ENCODE data around the gene STK24. TPM values are rescaled to one million over a fixed set of nuclear protein-coding genes. Genes with fewer than 3 reads are reported as not detected.

Gene STK24
- total RNA-seq, 1 donor from 2014 or later = 136 TPM

DNA sequence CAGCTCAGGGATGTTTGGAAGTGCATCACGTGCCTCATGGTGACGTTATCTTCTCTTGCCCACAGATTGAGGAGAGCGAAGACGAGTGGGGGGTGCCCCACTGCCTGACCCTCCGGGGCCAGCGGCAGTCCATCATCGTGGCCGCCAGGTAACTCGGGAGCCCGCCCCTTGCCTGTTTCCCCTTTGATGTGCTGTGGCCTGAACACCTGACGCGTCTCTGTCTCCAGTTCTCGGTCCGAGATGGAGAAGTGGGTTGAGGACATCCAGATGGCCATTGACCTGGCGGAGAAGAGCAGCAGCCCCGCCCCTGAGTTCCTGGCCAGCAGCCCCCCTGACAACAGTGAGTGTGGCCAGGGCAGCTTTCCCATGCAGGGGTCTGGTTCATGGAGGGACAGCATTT lies 137.0 kb downstream of the STK24 start:
- no peak overlapping the region for H3K4me3 Mint-ChIP-seq
- no peak overlapping the region for H3K27ac Mint-ChIP-seq
- intact Hi-C loops (cut with micrococcal nuclease) = loop anchor here (10.0 kb wide), 1 partner anchor 405 kb away; no protein-coding TSS in a partner anchor
- H3K27me3 Mint-ChIP-seq = peaks cover 2% of the 10 kb centered on the region
- H3K36me3 Mint-ChIP-seq (ENCODE audit: low read depth) = no peaks in the 10 kb centered on the region
- no peak for DNase-seq
- H3K9me3 Mint-ChIP-seq = no peaks in the 10 kb centered on the region
- H3K4me1 Mint-ChIP-seq = no peaks in the 10 kb centered on the region

DNA sequence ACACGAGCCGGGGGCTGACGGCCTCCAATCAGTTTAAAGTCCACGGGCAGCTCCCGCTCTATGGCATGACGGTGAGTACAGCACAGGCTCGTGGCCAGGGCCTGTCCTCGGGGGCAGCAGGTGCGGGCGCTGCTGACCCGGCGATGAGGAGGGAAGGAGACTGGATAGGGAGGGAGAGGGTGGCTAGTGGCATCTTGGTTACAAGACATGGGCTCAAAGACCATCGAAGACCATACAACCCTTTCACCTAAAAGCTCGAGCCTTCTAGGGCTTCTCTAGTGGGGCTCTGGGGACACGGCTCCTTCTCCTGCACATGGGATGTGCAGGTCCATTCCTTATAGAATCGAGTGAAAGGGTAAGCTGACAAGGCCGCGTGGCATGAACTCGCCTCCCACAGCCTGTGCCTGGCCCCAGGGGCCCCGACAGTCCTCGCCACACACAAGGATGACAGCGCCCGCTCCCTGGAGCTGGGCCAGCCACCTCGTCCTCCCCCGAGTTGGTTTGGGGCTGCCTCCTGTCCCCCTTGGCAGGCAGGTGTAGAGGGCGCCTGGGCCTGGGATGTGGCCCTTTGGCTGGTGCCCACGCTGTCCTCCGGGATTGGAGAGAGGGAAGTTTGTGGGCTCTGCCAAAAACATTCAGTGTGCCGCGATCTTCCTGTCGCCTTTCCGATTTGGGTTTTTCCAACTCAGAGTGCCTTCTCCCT lies 137.6 kb downstream of the STK24 start:
- Mint-ChIP-seq H3K9me3 (no peaks in the 10 kb centered on the region), H3K4me1 (no peaks in the 10 kb centered on the region), H3K4me3 (no peak overlapping the region), H3K27me3 (peaks cover 2% of the 10 kb centered on the region), H3K27ac (no peak overlapping the region), H3K36me3 (ENCODE audit: low read depth) (no peaks in the 10 kb centered on the region)
- DNase-seq = no peak
- intact Hi-C loops (cut with micrococcal nuclease) = no loop called here

GRCh38 chr13:98438246-98439125 lies 138.4 kb downstream of the STK24 start:
- no peak overlapping the region for H3K27ac Mint-ChIP-seq
- no peaks in the 10 kb centered on the region for H3K9me3 Mint-ChIP-seq
- no peak for DNase-seq
- H3K4me3 Mint-ChIP-seq = no peak overlapping the region
- H3K4me1 Mint-ChIP-seq = no peaks in the 10 kb centered on the region
- H3K36me3 Mint-ChIP-seq (ENCODE audit: low read depth) = no peaks in the 10 kb centered on the region
- intact Hi-C loops (cut with micrococcal nuclease) = no loop called here
- H3K27me3 Mint-ChIP-seq = peaks cover 2% of the 10 kb centered on the region

DNA sequence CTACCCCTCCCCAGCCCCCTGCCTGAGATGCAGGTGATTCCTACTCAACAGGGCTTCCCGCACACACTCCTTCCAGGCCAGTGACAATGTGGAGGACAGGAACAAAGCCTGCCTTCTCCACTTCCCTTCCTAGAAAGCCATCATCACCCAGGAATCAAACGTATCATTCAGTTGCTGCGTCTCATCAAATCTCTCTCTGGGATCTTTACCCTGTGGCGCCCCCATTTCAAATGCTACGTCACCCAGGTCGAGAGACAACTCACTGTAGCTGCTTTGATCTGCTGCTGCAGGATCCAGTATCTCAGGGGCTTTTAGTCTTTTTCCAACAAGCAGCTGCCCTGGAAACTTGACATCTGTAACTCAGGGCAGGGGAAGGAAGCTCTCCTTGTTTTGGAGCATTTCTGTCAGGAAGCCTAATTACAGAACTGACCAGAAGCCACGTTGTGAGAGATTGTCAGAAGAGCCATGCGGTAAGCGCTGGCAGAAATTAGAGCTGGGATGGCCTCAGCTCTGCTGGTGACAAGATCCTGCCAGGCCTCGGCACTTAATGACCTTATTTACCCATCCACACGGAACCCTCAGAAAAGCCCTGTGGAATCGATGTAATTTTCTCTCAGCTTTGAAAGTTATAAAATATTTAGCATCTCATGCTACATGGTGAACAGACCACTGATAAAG lies 140.5 kb downstream of the STK24 start:
- H3K36me3 Mint-ChIP-seq (ENCODE audit: low read depth) = no peaks in the 10 kb centered on the region
- intact Hi-C loops (cut with micrococcal nuclease) = no loop called here
- H3K4me1 Mint-ChIP-seq = no peaks in the 10 kb centered on the region
- peaks cover 2% of the 10 kb centered on the region for H3K27me3 Mint-ChIP-seq
- DNase-seq = no peak
- no peaks in the 10 kb centered on the region for H3K9me3 Mint-ChIP-seq
- H3K4me3 Mint-ChIP-seq = no peak overlapping the region
- no peak overlapping the region for H3K27ac Mint-ChIP-seq

- Mint-ChIP-seq H3K4me1 (no peaks in the 10 kb centered on the region), H3K27ac (no peak overlapping the region), H3K27me3 (peaks cover 2% of the 10 kb centered on the region), H3K4me3 (no peak overlapping the region), H3K36me3 (ENCODE audit: low read depth) (no peaks in the 10 kb centered on the region), H3K9me3 (no peaks in the 10 kb centered on the region)
- intact Hi-C loops (cut with micrococcal nuclease) = no loop called here
- DNase-seq = no peak
Observed at GRCh38 chr13:98435376-98435775, 141.5 kb downstream of the STK24 start.

DNA sequence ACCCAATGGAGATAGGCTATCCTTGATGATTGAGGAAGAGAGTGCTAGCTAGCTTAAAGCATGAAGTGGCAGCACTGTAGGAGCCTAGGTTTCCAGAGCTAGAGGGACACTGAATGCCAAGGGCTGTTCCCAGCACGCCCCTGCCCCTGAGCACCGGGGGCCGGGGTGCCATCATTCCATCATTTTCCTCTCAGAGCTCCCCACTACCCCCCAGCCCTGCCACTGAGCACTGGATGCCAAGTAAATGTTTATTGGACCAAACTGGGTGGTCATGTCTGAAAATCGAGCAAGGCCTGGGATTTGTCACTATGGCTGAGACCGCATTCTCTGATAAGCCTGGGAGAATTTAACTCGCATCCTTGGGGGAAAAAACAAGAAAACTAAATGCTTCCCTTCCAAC lies 142.8 kb downstream of the STK24 start:
- H3K27ac Mint-ChIP-seq = no peak overlapping the region
- H3K36me3 Mint-ChIP-seq (ENCODE audit: low read depth) = no peaks in the 10 kb centered on the region
- DNase-seq = no peak
- H3K27me3 Mint-ChIP-seq = peaks cover 2% of the 10 kb centered on the region
- intact Hi-C loops (cut with micrococcal nuclease) = no loop called here
- no peaks in the 10 kb centered on the region for H3K4me1 Mint-ChIP-seq
- no peaks in the 10 kb centered on the region for H3K9me3 Mint-ChIP-seq
- no peak overlapping the region for H3K4me3 Mint-ChIP-seq

- Mint-ChIP-seq H3K4me1 (no peaks in the 10 kb centered on the region), H3K27ac (no peak overlapping the region), H3K27me3 (peaks cover 2% of the 10 kb centered on the region), H3K4me3 (no peak overlapping the region), H3K36me3 (ENCODE audit: low read depth) (no peaks in the 10 kb centered on the region), H3K9me3 (no peaks in the 10 kb centered on the region)
- no peak for DNase-seq
- intact Hi-C loops (cut with micrococcal nuclease) = no loop called here
Observed at GRCh38 chr13:98433654-98434053, 143.3 kb downstream of the STK24 start.

- DNase-seq = no peak
- peaks cover 4% of the 10 kb centered on the region for H3K27me3 Mint-ChIP-seq
- intact Hi-C loops (cut with micrococcal nuclease) = no loop called here
- no peaks in the 10 kb centered on the region for H3K9me3 Mint-ChIP-seq
- no peak overlapping the region for H3K4me3 Mint-ChIP-seq
- H3K27ac Mint-ChIP-seq = no peak overlapping the region
- no peaks in the 10 kb centered on the region for H3K4me1 Mint-ChIP-seq
- H3K36me3 Mint-ChIP-seq (ENCODE audit: low read depth) = no peaks in the 10 kb centered on the region
Observed at GRCh38 chr13:98432638-98433037, 144.3 kb downstream of the STK24 start.

DNA sequence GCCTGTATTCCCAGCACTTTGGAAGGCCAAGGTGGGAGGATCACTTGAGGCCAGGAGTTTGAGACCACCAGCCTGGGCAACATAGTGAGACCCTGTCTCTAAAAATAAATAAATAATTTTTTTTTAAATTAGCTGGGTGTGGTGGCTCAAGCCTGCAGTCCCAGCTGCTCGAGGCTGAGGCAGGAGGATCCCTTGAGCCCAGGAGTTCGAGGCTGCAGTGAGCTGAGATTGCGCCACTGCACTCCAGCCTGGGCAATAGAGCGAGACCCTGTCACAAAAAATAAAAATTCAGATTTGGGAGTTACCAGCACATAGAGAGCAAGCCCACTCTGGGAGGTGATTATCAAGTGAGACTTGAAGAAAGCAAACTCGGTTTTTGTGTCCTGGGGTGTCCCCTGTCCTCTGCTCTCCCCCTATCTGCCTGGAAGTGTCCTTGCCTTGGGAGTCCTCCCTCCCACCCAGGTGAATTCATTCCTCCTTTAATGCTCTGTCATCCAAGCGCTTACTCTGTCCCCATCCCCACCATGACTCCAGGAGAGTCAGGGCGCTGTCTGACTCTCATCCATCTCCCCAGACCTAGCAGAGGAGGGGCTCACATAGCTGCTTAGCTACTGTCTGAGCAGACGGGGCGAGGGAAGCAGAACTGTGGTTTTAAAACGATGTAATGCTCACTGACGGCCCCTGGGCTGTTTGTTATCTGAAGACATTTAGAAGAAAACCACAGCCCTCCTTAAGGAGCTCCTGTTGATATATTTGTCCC lies 146.8 kb downstream of the STK24 start:
- H3K4me1 Mint-ChIP-seq = no peaks in the 10 kb centered on the region
- intact Hi-C loops (cut with micrococcal nuclease) = no loop called here

GRCh38 chr13:98429531-98429930 lies 147.4 kb downstream of the STK24 start:
- Mint-ChIP-seq H3K4me3 (no peak overlapping the region), H3K4me1 (no peaks in the 10 kb centered on the region), H3K27ac (no peak overlapping the region), H3K27me3 (peaks cover 2% of the 10 kb centered on the region), H3K9me3 (no peaks in the 10 kb centered on the region), H3K36me3 (ENCODE audit: low read depth) (no peaks in the 10 kb centered on the region)
- intact Hi-C loops (cut with micrococcal nuclease) = no loop called here
- DNase-seq = no peak

More for the DNA sequence above, 146.8 kb downstream of the STK24 start:
- Mint-ChIP-seq H3K4me3 (no peak overlapping the region), H3K27ac (no peak overlapping the region), H3K36me3 (ENCODE audit: low read depth) (no peaks in the 10 kb centered on the region), H3K9me3 (no peaks in the 10 kb centered on the region), H3K27me3 (peaks cover 2% of the 10 kb centered on the region)
- DNase-seq = no peak

DNA sequence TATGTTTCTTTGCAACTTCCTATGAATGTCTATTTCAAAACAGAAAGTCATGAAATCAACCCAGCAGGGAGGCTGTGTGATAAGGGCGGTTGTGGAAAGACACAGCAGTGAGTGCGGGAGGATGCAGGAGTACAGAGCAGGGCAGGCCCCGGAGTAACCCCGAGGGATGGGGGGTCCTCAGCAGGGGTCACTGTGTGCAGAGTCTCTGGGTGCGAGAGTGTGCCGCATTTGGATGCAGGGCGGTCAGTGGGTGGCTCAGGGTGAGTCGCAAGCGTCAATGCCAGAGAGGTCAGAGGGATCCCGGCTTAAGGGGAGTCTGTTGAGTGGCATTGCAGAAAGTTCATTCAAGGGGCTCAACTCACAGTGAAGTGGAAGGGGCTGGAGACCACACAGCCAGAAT lies 147.8 kb downstream of the STK24 start:
- intact Hi-C loops (cut with micrococcal nuclease) = no loop called here
- Mint-ChIP-seq H3K4me3 (no peak overlapping the region), H3K9me3 (no peaks in the 10 kb centered on the region), H3K27ac (no peak overlapping the region), H3K4me1 (no peaks in the 10 kb centered on the region), H3K27me3 (peaks cover 2% of the 10 kb centered on the region), H3K36me3 (ENCODE audit: low read depth) (no peaks in the 10 kb centered on the region)
- no peak for DNase-seq

DNA sequence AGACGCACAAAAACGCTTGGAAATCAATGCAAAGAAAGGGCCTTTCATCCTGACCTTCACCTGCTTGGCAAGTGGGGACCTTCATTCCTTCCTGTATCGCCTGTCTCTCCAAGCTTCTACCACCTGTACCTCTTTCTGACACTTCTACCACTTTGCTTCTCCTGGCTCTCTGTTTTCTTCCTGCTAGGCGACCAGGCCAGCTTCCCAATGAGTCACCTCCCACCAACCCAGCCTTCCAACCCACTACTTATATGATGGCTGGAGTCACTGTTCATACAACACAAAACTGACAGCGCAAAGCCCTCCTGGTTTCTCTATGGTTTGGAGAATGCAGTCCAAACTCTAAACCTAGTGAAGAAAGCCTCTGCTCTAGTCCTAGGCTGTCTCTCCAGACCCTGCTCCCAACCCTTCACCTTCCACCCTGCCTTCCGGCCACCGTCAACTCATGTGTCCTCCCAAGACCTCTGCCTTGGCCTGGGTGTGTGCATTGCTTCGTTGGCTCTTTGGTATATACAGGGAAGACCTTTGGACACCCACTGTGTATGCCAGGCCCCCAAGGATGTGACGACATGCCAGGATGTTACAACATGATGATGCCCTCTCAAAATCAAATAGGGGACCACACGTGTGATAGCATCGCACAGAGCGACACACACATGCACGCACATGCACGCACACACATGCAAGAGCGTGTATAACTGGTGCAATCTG lies 148.5 kb downstream of the STK24 start:
- H3K36me3 Mint-ChIP-seq (ENCODE audit: low read depth) = no peaks in the 10 kb centered on the region
- intact Hi-C loops (cut with micrococcal nuclease) = no loop called here
- H3K9me3 Mint-ChIP-seq = no peaks in the 10 kb centered on the region
- H3K4me3 Mint-ChIP-seq = no peak overlapping the region
- H3K27me3 Mint-ChIP-seq = peaks cover 6% of the 10 kb centered on the region
- no peaks in the 10 kb centered on the region for H3K4me1 Mint-ChIP-seq
- H3K27ac Mint-ChIP-seq = no peak overlapping the region
- DNase-seq = no peak

GRCh38 chr13:98427331-98427995 lies 149.4 kb downstream of the STK24 start:
- Mint-ChIP-seq H3K4me1 (no peaks in the 10 kb centered on the region), H3K27me3 (peaks cover 6% of the 10 kb centered on the region)

More at GRCh38 chr13:98427331-98427995, 149.4 kb downstream of the STK24 start:
- H3K36me3 Mint-ChIP-seq (ENCODE audit: low read depth) = no peaks in the 10 kb centered on the region
- no peak overlapping the region for H3K4me3 Mint-ChIP-seq
- H3K9me3 Mint-ChIP-seq = no peaks in the 10 kb centered on the region
- H3K27ac Mint-ChIP-seq = no peak overlapping the region
- DNase-seq = no peak
- intact Hi-C loops (cut with micrococcal nuclease) = no loop called here

Measured in activated CD4-positive, alpha-beta T cell treated with anti-CD3 and anti-CD28 coated beads, Interleukin-2, amount 10 ng/mL, durations not matched to agents 24 days and 14 days (primary cell).